NCI-H748 (cell line): ENCODE data around the gene PCBP3.
"Not testable (repeated sequence)": the region's sequence is repeated elsewhere in the genome, so short reads cannot be mapped to it uniquely, and the experiment has no call there.

ENCODE experiments used
- DNase-seq: peaks from one replicate; lab custom pipeline; 2025; ENCODE audit not compliant: unreplicated experiment; lab: John Stamatoyannopoulos, UW

The PCBP3 gene

DNA sequence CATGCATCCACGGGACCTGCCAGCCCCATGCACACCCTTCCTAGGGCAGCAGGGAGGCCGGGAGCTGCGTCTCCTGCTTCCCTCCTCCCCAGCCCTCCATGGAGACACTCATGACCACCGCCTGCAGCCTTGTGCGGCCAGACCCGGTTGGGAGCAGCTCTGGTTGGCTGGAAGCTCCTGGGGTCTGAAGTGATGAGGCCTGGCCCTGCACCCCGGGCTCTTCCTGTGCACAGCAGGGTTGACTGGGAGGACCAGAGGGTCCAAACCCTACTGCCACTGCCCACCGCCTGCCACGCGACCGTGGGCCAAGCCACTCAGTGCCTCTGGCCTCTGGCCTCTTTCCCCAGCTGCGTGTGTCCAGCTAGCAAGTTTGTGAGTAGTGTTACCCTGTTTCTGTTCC, 226.9 kb downstream of the PCBP3 start:
- no peak for DNase-seq

DNA sequence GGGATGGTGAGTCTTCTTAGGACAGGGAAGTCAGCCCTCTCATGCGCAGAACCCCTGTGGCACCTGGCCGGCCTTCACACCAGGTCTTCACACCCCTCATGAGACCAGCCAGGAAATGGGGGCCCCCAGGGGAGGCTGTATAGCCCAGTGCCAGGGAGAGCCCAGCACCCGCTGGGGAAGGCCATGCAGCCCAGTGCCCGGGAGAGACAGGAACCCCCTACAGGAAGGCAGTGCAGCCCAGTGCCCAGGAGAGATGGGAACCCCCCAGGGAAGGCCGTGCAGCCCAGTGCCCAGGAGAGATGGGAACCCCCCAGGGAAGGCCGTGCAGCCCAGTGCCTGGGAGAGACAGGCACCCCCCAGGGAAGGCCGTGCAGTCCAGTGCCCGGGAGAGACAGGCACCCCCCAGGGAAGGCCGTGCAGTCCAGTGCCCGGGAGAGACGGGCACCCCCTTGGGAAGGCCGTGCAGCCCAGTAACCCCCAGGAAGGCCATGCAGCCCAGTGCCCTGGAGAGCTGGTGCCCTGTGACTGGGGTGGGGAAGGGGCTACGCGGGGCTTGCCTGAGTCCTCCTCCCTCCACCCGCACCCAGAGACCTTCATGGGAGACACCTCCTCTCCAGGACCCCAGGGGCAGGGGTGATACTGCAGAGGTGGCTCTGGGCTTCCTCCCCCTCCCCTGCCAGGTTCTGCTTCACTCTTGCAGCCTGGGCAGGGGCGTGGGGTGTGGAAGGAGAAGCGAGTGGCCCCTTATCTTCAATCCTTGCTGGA, 227.5 kb downstream of the PCBP3 start:
- DNase-seq: no peak

DNA sequence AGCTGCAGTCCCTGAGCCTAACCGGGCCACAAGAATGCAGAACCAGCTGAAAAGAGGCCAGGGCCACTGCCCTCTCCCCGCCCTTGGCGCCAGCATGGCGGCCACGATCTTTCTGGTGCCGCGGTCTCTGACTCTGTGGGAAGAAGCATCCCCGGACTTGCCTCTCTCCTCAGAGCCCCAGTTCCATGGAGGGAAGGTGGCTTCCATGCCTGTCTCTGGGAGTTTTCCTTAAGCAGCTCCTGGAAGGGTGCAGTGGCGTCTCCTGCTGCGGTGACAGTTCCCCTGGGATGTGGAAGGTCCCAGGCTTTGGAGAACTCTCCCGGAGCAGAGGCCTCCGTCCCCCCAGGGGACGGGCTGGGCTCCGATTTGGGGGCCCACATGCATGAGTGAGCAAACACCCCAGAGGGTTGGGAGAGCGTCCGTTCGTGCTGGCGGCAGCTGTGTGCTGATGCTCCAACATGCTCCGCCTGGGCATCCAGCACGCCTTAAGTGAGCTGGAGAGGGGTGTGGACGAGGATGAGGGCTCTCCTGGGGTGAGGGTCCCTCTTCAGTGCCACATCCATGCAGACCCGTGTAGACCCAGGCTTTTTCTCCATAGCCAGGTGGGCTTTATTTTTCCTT, 228.2 kb downstream of the PCBP3 start:
- DNase-seq: no peak

DNA sequence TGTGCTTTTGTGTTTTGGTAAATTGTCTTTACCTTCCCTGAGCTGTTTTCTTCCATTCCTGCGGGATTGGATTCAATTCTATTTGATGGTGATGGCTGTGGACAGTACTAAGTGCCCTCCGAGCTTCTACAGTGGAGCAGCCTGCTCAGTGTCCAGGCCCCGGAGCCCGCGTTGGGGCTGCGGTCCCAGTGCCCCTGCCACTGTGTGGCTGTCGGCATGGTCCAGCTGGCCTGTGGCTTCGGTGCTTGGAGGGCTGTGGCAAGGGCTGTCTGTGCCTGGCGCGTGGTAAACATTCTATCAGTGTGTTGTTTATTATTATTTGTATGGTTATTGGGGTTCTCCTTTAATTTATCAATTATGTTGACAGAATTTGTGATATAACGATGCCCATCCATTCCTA, 228.9 kb downstream of the PCBP3 start:
- DNase-seq: no peak

DNA sequence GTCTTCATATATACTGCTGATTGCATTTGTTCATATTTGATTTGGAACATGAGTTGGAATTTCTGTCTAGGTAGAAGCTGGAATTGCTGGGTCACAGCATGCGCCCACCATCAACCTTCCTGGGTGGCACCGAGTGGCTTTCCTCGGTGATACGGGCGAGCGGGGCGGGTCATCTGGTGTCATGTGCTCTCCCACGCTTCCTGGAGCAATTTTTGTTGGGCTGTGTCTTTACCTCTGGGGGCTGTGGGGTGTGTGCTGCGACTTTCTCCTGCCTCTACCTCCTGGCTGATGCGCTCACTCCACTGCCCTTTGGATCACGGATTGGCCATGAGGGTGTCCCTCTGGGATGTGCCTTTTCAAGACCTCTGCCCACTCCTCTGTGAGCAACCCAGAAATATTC, 229.4 kb downstream of the PCBP3 start:
- no peak for DNase-seq

DNA sequence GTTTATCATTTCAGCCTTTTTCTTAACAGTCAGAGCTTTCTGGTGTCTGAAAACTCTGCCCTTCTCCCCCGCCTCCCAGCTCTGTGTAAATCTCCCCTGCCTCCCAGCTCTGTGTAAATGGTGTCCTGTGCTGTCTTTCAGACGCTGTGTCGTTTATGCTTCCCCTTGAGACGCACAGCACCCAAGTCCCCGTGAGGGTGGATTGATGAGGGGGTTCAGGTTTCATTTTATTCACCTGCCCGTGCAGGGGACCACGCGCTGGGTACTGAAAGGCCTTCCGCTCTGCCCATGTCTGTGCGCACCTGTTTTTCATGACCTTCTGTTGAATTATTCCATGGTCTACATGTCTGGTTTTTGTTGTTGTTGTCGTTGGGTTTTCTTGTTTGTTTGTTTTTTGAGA, 229.9 kb downstream of the PCBP3 start:
- peak; percentile 39 for DNase-seq

DNA sequence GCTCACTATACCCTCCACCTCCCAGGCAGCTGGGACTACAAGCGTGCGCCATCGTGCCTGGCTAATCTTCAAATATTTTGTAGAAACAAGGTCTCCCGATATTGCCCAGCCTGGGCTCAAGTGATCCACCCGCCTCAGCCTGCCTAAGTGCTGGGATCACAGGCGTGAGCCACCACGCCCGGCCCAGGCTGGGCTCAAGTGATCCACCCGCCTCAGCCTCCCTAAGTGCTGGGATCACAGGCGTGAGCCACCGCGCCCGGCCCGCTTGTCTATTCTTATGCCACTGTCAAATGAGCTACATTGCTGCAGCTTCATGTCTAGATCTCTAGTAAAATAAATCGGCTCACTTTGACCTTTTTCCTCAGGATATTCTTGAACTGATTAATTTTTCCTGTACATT, 230.3 kb downstream of the PCBP3 start:
- peak; percentile 32 for DNase-seq

DNA sequence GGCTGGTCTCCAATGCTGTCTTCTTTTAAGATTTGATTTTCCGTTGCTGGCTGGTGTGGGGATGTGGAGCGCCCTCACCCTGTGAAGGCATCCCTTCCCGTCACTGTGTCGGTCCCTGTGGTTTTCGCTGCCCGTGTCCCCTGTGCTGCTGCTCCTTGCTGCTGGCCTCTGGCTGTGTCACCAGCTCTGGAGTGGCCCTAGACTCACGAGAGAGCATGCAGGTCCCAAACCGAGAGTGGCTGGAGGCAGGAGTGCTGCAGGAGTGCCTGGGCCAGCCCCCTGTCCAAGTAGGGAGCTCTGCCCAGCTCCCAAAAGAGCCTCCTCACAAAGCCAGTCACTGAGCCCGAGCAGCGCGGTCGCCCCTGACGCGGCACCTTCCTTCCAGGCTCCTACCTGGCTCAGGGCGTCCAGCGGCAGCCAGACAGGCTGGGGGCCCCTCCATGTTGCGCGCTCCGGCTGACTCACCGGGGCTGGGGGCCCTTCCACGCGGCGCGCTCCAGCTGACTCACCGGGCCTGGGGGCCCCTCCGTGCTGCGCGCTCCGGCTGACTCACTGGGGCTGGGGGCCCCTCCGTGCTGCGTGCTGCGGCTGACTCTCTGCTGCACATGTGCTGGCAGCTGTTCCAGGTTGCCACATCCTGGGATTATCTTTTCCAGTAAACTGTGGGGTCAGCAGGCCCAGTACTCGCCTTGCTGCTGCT, 231.3 kb downstream of the PCBP3 start:
- no peak for DNase-seq

DNA sequence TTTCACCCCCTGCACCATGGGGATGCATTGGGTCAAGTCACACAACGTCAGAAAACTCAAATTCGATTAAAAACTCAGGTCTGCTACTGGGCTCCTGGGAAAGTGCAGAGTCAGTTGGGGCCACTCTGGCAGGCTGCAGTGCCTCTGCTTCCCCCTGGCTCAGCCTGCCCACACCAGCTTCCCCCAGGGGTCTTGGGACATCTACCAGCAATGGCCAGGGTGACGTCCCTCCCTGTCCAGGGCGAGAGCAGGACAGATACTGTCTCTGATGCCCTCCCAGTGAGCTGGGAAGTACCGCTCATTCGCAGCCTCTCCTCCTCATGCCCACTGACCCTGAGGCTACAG, 231.9 kb downstream of the PCBP3 start:
- no peak for DNase-seq

DNA sequence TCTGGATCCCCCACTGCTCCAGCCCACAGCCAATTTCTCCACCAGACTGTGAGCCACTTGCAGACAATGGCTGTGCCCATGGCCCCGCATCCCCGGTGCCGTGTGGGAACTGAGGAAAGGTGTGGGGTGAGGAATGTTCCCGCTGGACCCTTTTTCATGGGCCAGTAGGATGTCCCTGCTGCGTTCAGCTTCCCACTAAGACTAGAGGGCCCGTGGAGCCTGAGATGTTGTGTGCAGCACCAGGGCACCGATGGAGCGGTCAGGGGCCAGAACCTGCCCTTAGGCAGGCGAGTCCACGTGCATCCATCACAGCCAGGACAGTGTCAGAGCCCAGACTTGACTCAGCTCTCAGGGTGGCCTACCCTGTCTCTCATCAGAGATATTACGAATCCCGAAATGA, 232.4 kb downstream of the PCBP3 start:
- DNase-seq: no peak

DNA sequence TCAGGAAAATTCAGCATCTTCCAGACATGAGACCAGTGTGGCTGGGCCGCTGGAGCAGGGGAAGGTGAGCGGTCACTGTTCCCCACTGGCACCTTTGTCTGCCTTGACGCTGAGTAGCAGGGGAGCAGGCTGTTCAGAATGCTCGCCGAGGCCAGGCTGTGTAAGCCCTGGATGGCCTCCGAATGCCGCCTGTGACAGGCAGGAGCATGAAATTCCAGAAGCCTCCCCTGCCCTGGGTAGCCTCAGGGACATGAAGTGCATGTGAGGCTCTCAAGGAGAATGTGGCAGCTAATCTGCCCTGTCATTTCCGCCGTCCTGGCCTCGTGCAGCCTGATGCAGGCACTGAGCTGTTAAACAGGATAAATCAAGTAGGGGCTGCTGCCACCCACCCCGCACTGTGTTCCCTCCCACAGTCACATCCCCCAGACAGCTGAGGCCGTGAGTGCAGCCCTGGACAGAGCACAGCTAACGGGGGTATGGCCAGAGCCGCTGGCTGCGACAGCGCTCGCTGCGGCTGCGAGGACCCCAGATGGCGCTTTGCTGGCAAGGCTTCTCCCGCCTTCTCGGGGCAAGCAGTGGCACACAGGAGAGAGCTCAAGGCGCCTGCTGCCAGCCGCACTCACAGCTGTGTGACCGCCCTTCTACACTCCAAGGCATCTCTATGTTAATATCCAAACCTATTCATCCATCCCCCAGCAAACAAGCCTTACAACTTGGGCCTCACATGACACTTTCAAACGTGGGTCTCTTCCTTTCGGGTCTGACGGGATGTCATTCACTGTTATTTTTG, 233.1 kb downstream of the PCBP3 start:
- DNase-seq: no peak

DNA sequence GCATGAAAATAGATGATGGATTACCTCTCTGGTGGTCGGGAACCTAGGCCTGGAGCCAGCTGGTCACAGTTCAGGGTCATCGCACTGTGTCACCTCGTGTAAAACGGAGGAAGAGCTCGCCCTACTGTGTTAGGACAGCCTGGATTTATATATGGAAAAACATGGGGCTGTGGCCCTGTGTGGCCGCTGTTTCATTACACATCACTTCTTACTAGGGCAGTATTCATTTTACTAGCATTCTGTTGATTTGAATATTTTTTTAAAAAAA, 233.6 kb downstream of the PCBP3 start:
- no peak for DNase-seq

DNA sequence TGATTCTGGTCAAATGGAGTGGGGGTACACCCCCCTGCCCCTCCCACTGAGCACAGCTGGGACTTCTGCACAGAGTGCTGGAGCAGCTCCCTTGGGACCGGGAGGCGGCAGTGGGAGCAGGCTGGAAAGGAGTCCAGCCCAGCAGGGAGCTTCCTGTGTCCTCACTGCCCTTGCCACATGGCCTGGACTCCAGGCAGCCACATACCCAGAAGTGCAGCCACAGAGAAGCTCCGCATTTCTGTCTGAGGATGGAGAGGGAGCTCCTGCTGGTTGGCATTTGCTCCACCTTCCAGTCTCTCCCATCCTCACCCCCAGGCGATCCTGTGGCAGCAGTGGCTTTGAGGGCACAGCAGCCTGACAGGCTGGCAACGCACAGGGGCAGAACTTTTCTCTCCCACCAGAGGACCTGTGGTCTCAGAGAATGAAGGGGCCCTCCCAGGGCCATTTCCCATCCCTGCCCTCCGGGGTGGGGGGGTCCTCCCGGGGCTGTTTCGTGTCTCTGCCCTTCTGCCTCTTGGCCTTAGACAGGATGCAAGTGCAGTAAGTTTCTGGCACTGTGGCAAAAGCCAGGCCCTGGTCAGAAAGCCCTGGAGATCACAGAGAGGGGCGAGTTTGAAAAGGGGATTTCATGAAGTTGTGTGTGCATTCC, 234.4 kb downstream of the PCBP3 start:
- DNase-seq: no peak

DNA sequence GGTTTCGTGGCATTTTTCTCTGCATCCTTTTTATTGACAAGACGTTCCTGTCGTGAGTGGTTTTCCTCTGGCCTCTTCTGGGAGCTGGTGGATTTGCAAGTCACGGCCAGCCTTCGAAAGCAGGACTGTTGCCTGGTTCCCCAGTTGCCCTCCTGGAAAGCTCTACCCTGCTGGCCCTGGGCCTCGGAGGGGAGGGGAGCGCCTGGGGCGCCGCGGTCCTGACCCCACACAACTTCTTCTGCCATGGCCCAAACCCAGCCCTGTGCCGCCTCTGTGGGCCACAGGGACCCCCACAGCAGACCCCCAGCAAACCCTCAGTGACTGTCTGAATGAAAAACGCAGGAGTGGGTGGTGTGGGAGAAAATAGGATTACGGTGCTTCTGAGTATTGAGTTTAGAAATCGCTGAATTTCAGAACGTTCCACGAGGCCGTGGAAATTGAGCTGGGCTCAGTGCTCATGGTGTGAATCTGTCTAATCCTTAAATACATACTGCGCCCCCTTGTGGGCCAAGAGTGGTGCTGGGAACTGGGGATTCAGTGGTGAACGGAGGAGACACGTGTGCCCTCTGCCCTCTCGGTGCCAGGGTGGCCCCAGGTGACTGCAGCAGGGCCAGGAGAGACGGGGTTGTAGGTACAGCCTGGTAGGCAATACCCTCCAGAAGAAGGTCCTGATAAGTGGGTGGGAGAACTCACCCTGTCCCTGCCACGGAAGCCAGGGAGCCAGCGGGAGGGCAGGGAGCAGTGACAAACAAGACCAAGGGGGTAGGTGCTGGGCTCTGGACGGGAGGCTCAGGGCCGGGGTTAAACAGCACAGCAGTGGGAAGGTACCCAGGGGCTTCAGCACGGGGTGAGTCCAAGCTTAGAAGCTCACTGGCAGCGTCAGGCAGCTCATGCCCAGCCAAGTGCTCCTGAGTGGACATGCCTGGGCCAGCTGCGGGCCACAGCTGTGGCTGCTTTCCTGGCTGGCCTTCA, 236.9 kb downstream of the PCBP3 start:
- DNase-seq: peak; percentile 61

DNA sequence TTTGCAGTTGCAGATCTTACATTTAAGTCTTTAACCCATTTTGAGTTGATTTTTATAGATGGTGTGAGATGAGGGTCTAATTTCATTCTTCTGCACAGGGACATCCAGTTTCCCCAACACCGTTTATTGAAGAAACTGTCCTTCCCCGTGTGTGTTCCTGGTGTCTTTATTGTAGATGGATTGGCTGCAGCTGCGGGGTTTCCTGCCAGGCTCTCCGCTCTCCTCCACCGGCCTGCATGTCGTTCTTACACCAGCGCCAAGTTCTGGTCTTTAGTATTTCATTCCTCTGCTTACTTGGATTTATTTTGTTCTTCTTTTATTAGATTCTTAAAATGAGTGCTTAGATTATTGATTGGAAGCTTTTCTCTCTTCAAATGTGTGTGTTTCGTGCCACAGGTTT, 239.1 kb downstream of the PCBP3 start:
- DNase-seq: no peak

DNA sequence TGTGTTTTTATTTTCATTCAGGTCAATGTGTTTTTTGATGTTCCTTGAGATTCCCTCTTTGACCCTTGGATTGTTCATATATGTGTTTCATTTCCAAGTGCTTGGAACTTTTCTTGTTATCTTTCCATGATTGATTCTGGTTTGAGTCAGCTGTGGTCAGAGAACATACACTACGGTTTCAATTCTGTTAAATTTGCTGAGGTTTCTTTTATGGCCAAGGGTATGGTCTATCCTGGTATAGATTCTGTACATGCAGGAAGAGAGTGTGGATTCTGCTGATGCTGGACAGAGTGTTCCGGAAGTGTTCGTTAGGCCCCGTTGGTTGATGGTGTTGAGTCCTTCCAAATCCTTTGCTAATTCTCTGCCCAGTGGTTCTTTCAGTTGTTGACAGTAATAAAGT, 239.6 kb downstream of the PCBP3 start:
- DNase-seq: no peak

DNA sequence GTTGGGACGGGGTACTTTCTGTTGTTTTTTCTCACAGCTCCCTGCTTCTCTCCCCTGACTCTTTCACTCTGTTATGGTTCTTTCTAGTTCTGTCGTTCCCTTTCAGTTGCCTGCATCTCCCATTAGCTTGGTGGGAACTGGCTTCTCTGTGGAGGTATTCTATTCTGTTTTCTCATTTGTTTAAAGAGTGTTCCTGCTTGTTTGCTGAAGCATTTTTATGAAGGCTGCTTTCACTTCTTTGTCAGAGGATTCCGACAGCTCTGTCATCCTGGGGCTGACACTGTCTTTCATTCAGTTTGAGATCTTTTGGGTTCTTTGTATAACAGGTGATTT, 242.0 kb downstream of the PCBP3 start:
- DNase-seq: no peak

DNA sequence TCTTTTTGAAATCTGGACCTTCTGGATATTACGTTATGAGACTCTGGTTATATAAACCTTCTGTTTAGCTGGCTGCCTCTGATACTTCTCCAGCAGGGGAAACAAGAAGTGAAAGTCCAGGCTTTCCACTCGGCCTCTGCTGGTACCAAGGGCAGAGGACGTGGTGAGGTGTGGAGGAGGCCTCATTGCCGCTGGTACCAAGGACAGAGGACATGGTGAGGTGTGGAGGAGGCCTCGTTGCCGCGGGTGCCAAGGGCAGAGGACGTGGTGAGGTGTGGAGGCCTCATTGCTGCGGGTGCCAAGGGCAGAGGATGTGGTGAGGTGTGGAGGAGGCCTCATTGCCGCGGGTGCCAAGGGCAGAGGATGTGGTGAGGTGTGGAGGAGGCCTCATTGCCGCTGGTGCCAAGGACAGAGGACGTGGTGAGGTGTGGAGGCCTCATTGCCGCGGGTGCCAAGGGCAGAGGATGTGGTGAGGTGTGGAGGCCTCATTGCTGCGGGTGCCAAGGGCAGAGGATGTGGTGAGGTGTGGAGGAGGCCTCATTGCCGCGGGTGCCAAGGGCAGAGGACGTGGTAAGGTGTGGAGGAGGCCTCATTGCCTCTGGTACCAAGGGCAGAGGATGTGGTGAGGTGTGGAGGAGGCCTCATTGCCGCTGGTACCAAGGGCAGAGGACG, 242.5 kb downstream of the PCBP3 start:
- not testable (repeated sequence) for DNase-seq

DNA sequence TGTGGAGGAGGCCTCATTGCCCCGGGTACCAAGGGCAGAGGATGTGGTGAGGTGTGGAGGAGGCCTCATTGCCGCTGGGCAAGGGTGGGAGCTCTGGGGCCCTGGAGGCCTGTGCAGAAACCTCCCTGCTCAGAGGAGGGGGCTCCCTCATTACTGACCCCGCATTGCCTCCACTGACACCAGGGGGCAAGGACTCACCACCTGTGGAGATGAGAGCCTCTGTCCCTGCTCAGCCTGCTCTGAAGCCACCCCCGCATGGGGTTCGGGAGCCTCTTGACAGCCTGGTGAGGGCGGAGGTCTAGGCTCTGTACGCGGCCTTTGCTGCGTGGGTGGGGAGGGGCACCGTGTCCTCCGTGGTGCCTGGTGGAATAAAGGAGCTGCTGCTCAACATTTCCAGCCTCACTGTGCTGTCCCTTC, 243.1 kb downstream of the PCBP3 start:
- DNase-seq: no peak

DNA sequence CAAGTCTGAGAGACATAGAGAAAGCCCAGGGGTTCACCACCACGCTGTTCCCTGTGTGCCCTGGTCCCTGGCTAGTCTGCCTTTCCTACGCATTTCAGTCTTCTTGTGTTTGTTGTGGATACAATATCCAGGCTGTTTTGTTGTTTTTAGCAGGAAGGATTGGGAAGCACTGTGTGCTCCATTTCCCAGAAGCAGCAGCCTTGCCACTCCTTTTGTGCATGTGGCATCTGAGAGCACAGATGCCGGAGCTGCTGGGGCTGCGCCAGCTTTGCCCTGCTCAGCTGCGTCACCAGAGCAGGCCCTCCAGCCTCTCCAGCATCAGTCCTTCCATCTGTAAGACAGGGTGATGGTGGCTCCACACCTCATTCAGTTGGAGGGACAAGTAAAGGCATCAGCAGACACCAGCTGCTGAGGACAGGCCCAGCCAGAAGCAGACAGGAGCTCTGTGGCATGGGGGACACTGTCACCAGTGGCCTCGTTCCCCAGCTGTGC, 243.6 kb downstream of the PCBP3 start:
- no peak for DNase-seq
